Adipocyte (in vitro differentiated cells): ENCODE measurements around the gene ANKDD1B.
"Not testable (repeated sequence)": the region's sequence is repeated elsewhere in the genome, so short reads cannot be mapped to it uniquely, and the experiment has no call there.

Experiments
- DNase-seq: peaks from one replicate; pipeline ENCODE4 v3.0.0-alpha.2; 2015; ENCODE audit warnings: low read depth
- H3K27me3 ChIP-seq: replicated peaks from 2 replicates; pipeline ENCODE4 v1.7.0; 2013; ENCODE audit warnings: mild to moderate bottlenecking, low read length, moderate library complexity; ENCODE audit not compliant: control insufficient read depth, insufficient read depth
- H3K36me3 ChIP-seq: 2 replicates; pipeline ENCODE4 v1.7.0; 2013; ENCODE audit warnings: low read length, mild to moderate bottlenecking, moderate library complexity; ENCODE audit not compliant: control insufficient read depth, insufficient read depth, severe bottlenecking
- H3K4me1 ChIP-seq: 2 replicates; pipeline ENCODE4 v1.7.0; 2013; ENCODE audit warnings: mild to moderate bottlenecking, low read length, moderate library complexity; ENCODE audit not compliant: control insufficient read depth, insufficient read depth
- H3K4me3 ChIP-seq: 2 replicates; pipeline ENCODE4 v1.7.0; 2013; ENCODE audit warnings: mild to moderate bottlenecking, low read length, moderate library complexity
- H3K9ac ChIP-seq: 2 replicates; pipeline ENCODE4 v1.7.0; 2013; ENCODE audit warnings: mild to moderate bottlenecking, low read length, moderate library complexity
- H3K9me3 ChIP-seq: 2 replicates; pipeline ENCODE4 v1.7.0; 2013; ENCODE audit warnings: mild to moderate bottlenecking, low read length, moderate library complexity; ENCODE audit not compliant: control insufficient read depth

Gene ANKDD1B

DNA sequence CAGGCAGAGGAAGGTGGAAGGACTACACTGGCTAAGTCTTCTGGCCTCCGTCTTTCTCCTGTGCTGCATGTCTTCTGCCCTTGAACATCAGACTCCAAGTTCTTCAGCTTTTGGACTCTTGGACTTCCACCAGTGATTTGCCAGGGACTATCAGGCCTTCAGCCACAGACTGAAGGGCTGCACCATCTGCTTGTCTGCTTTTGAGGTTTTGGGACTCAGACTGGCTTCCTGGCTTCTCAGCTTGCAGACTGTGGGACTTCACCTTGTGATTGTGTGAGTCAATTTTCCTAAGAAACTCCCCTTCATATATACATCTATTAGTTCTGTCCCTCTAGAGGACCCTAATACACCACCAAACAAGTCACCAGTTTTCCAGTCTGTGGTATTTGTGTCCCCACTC lies 9.7 kb upstream of the ANKDD1B start:
- Histone ChIP-seq H3K36me3 (peaks cover 74% of the 10 kb centered on the region), H3K27me3 (no peaks in the 10 kb centered on the region), H3K4me1 (no peaks in the 10 kb centered on the region), H3K4me3 (no peak overlapping the region), H3K9me3 (no peaks in the 10 kb centered on the region), H3K9ac (no peak overlapping the region)
- DNase-seq, result no peak

DNA sequence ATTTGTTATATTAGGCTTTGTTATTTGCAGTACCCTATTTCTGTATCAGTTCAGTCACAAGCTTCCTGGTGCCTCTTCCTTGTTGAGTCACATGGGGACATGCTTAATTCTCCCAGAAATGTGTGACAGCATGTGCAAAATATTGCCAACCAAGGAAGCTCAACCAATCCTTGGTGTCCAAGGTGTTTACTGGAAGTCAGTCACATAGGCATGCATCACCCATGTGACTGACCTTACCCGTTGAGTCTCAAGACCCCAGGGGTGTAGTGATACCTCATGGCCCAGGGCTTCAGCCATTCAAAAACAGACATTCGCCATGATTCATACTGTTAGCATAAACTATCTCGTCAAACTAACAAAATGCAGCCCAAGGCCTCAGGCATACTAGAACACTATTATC lies 9.3 kb upstream of the ANKDD1B start:
- peak; percentile 9 for DNase-seq
- H3K9ac ChIP-seq, result no peak overlapping the region
- H3K27me3 ChIP-seq, result no peaks in the 10 kb centered on the region
- H3K9me3 ChIP-seq, result no peaks in the 10 kb centered on the region
- no peak overlapping the region for H3K4me3 ChIP-seq
- H3K4me1 ChIP-seq, result no peaks in the 10 kb centered on the region
- peaks cover 70% of the 10 kb centered on the region for H3K36me3 ChIP-seq

DNA sequence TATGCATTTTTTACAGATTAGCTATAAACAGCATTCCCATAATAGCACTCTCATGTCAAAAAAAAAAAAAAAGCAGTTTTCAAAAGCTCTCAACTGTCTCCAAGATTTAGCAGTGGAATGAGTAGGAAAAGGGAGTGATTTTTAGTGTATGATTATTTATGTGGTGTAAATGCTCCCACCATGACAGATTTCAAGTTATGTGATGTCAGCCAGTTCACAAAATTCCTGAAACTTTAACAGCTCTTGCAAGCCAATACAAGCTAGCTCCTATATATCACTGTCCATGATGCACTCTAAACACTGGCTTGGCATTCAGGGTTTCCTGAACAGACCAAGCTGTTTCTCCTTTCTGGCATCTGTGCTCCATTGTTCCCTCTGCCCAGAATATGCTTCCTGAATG lies 7.9 kb upstream of the ANKDD1B start:
- Histone ChIP-seq H3K36me3 (peaks cover 62% of the 10 kb centered on the region), H3K9me3 (no peaks in the 10 kb centered on the region), H3K9ac (no peak overlapping the region), H3K27me3 (no peaks in the 10 kb centered on the region), H3K4me1 (no peaks in the 10 kb centered on the region), H3K4me3 (no peak overlapping the region)
- peak; percentile 26 for DNase-seq

DNA sequence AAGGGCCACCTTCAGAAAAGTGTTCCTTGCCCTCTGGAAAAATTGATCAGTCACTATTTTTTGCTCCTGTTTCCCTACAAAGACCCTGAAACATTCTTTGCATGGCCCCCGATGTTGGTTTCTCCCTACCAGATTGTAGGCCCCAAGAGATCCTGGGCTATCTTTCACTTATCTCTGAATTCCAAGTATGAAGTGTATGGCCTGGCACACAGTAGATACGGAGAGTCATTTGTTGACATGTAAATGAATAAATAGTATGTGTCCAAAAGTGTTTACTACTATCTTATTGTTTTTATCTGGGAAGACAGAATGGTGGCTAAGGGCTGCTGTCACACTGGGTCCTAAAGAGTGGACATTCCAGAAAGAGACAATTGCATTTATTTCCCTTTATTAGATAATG lies 7.4 kb upstream of the ANKDD1B start:
- Histone ChIP-seq H3K9ac (no peak overlapping the region), H3K4me3 (no peak overlapping the region), H3K36me3 (peaks cover 61% of the 10 kb centered on the region), H3K4me1 (no peaks in the 10 kb centered on the region), H3K27me3 (no peaks in the 10 kb centered on the region), H3K9me3 (no peaks in the 10 kb centered on the region)
- no peak for DNase-seq

DNA sequence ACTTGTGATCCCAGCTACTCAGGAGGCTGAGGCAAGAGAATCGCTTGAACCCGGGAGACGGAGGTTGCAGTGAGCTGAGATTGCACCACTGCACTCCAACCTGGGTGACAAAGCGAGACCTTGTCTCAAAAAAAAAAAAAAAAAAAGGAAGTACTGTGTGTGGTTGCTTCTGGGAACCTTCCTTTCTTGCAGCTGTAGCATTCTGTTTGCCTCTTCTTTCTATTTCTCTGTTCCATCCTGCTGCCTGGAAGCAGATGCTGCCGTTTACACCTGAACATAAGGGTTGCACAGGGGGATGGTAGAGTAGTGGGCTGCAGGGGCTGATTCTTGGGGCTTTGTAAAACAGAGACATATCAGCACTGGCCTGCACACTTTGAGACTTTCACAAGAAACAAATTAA lies 3.9 kb upstream of the ANKDD1B start:
- H3K27me3 ChIP-seq, DNase-seq, H3K9ac ChIP-seq, H3K4me3 ChIP-seq, H3K9me3 ChIP-seq, H3K4me1 ChIP-seq: not testable (repeated sequence)
- H3K36me3 ChIP-seq, result peaks cover 28% of the 10 kb centered on the region

DNA sequence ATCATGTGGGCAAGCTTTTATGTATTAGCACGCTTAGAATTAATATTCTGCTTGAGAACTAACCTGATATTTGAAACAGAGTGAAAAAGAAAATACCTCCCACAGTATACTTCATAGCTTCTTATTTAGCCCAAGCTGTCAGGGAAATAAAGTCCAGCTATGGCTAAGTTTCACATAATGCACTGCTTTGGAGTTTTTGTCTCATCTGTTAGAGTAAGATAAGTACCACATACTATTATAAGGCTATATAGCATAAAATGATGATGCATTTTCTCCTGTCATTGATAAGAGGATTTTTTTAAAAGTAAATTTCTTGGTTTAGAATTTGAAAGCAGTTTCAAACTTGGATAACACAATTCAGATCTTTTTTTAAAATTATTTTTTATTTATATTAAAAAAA lies 2.4 kb upstream of the ANKDD1B start:
- H3K9me3 ChIP-seq, result no peaks in the 10 kb centered on the region
- no peaks in the 10 kb centered on the region for H3K27me3 ChIP-seq

DNA sequence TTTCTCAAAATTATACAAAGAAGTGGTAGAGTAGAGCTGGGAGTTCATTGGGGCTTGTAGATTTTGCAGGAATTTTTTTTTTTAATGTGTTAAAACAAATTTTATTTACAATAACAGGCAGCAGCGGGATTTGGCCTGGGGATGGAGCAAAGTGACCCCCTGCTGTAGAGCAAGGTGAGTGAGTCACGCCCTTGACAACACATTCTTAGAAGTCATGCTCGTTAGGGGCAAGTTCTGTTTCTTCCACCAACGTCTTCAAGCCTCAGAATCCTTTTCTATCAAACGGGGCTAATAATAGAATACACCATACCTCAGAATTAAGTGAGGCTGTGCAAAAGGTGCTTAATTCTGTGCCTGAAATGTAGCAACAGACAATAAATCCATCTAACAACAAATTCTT lies 1.1 kb upstream of the ANKDD1B start:
- Histone ChIP-seq H3K36me3 (peaks cover 5% of the 10 kb centered on the region), H3K4me3 (no peak overlapping the region), H3K9ac (no peak overlapping the region), H3K27me3 (no peaks in the 10 kb centered on the region), H3K9me3 (no peaks in the 10 kb centered on the region), H3K4me1 (peaks cover 4% of the 10 kb centered on the region)
- DNase-seq, result no peak

More for the DNA sequence above, 2.4 kb upstream of the ANKDD1B start:
- Histone ChIP-seq H3K4me1 (peaks cover 4% of the 10 kb centered on the region), H3K9ac (no peak overlapping the region), H3K4me3 (no peak overlapping the region), H3K36me3 (peaks cover 13% of the 10 kb centered on the region)
- no peak for DNase-seq

DNA sequence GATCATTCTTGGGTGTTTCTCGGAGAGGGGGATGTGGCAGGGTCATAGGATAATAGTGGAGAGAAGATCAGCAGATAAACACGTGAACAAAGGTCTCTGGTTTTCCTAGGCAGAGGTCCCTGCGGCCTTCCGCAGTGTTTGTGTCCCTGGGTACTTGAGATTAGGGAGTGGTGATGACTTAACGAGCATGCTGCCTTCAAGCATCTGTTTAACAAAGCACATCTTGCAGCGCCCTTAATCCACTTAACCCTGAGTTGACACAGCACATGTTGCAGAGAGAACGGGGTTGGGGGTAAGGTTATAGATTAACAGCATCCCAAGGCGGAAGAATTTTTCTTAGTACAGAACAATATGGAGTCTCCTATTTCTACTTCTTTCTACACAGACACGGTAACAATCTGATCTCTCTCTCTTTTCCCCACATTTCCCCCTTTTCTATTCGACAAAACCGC lies 368 bp upstream of the ANKDD1B start:
- Histone ChIP-seq H3K9ac (peak overlapping the region; percentile 80), H3K4me3 (peak overlapping the region; percentile 81)
- H3K4me1 ChIP-seq, H3K9me3 ChIP-seq, DNase-seq, H3K36me3 ChIP-seq, H3K27me3 ChIP-seq: not testable (repeated sequence)

DNA sequence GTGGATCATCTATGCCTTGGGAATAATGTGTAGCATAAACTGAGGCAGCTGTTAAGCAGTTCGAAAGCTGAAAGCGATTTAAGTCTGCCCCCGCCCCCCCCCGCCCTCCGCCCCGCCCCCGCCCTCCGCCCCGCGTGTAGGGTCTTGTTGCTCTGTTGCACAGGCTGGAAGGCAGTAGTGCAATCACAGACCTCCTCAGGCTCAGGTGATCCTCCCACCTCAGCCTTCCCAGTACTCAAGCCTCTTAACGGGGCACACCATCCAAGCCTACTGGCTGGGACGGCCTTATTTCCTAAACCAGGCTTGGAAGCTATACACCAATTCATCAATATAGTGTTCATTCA lies 945 bp downstream of the ANKDD1B start:
- H3K4me3 ChIP-seq, result peak overlapping the region; percentile 81
- peak overlapping the region; percentile 80 for H3K9ac ChIP-seq
- peaks cover 19% of the 10 kb centered on the region for H3K4me1 ChIP-seq
- H3K27me3 ChIP-seq, result no peaks in the 10 kb centered on the region
- no peak for DNase-seq
- H3K9me3 ChIP-seq, result no peaks in the 10 kb centered on the region
- H3K36me3 ChIP-seq, result peaks cover 5% of the 10 kb centered on the region

DNA sequence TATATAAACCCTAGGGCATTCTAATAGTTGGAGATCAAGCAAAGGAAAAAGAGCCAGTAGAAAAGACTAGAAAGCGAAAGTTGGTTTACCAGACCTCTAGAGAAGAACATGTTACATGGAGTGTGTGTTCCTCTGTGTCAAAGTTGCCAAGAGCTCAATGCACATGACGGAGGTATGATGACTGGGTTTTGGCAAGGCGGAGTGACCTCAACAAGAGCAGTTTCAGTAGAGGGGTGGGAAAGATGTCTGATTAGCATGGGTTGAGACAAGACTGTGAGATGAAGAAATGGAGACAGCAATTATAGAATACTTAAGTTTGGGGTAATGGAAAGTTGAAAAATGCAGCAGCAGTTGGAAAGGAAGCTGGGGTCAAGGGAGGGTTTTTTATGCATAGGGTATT lies 1.6 kb downstream of the ANKDD1B start:
- H3K27me3 ChIP-seq, result no peaks in the 10 kb centered on the region
- H3K9me3 ChIP-seq, result no peaks in the 10 kb centered on the region
- H3K9ac ChIP-seq, result no peak overlapping the region
- H3K4me1 ChIP-seq, result peaks cover 26% of the 10 kb centered on the region
- DNase-seq, result no peak
- H3K4me3 ChIP-seq, result no peak overlapping the region
- peaks cover 5% of the 10 kb centered on the region for H3K36me3 ChIP-seq

DNA sequence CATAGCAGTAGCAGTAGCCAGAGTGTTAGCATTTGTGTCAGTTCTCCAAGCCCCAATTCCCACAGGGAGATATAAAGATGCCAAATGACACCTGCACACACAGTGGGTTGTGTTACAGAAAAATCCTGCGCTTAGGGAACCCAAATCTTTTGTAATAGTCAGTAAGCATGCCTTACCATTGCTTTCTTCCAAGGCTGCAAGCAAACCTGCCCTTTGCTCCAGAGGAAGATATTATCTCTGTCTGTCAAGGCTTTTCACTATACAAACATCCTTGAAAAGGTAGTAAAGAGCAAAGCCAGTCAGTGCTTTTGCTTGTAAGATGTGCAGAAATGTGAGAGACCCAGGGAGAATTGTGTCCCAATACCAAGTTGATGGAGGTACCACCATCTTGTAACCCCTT lies 2.9 kb downstream of the ANKDD1B start:
- H3K4me1 ChIP-seq, result peaks cover 26% of the 10 kb centered on the region
- no peak overlapping the region for H3K4me3 ChIP-seq
- no peaks in the 10 kb centered on the region for H3K9me3 ChIP-seq
- H3K27me3 ChIP-seq, result no peaks in the 10 kb centered on the region
- no peak overlapping the region for H3K9ac ChIP-seq
- no peaks in the 10 kb centered on the region for H3K36me3 ChIP-seq
- no peak for DNase-seq

DNA sequence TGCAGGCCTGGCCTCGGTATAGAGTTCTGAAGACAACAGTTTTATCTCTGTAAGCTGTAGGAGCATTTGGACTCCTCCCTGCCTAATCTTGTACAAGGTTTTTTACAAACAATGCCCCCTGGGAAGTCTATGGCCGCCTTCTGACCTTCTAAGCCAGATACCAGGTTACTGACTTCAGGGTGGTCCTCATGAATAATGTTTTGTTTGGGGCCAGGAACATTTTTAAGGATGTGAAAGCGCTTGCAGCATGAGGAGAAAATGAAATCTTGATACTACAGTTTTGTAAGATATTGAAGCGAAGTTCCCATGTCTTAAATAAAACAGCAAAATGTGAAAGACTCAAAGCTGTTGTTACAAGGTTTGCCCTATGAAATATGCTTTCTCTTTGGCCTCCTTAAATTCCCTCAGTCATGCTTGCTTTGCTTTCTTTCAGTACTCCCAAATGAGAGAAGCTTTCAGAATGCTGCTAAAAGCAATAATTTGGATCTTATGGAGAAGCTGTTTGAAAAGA lies 5.2 kb downstream of the ANKDD1B start:
- Histone ChIP-seq H3K9ac (peak overlapping the region; percentile 59), H3K36me3 (peaks cover 6% of the 10 kb centered on the region), H3K27me3 (no peaks in the 10 kb centered on the region), H3K9me3 (no peaks in the 10 kb centered on the region), H3K4me3 (peak overlapping the region; percentile 31), H3K4me1 (peaks cover 23% of the 10 kb centered on the region)
- peak; percentile 43 for DNase-seq
